GM19023 (cell line): ENCODE data around the gene NDUFA5.
"Not testable (repeated sequence)": the region's sequence is repeated elsewhere in the genome, so short reads cannot be mapped to it uniquely, and the experiment has no call there.

ENCODE experiments used
- ATAC-seq: cut with Tn5 transposase; IDR thresholded peaks from one replicate; pipeline ENCODE4 v1.9.1; 2021; ENCODE audit warnings: mild to moderate bottlenecking, moderate library complexity; ENCODE audit not compliant: unreplicated experiment

The NDUFA5 gene

GRCh38 chr7:123526533-123526932, 31.1 kb downstream of the NDUFA5 start:
- ATAC-seq: not testable (repeated sequence)

GRCh38 chr7:123522066-123522465, 35.6 kb downstream of the NDUFA5 start:
- ATAC-seq: no peak

- ATAC-seq: no peak
Observed at GRCh38 chr7:123505221-123505620, 52.4 kb downstream of the NDUFA5 start.

- ATAC-seq: no peak
Observed at GRCh38 chr7:123502201-123502600, 55.4 kb downstream of the NDUFA5 start.

- no peak for ATAC-seq
Observed at GRCh38 chr7:123500878-123501489, 56.6 kb downstream of the NDUFA5 start.

GRCh38 chr7:123499211-123499970, 58.2 kb downstream of the NDUFA5 start:
- no peak for ATAC-seq

GRCh38 chr7:123498601-123499000, 59.0 kb downstream of the NDUFA5 start:
- no peak for ATAC-seq

GRCh38 chr7:123498031-123498430, 59.6 kb downstream of the NDUFA5 start:
- ATAC-seq: no peak

- peak; percentile 56 for ATAC-seq
Observed at GRCh38 chr7:123494193-123494796, 63.3 kb downstream of the NDUFA5 start.

GRCh38 chr7:123492485-123492884, 65.1 kb downstream of the NDUFA5 start:
- ATAC-seq: peak; percentile 84
